SK-N-SH (cell line): ENCODE data around the gene RASAL2. TPM values are rescaled to one million over a fixed set of nuclear protein-coding genes. Genes with fewer than 3 reads are reported as not detected.

Experiments
- CTCF ChIA-PET: fragments of 300-600, 350-600 bp; formaldehyde crosslinking; extraction: SDS; loops from one replicate; lab custom pipeline; 2021; lab: Yijun Ruan, JAX
- POLR2A ChIA-PET: fragments of 350-600 bp; sonication (Branson Sonifier 250); formaldehyde crosslinking; extraction: SDS; loops from one replicate; lab custom pipeline; 2020; ENCODE audit warnings: antibody characterized with exemption, inconsistent platforms; lab: Yijun Ruan, JAX
- DNase-seq: peaks from one replicate; pipeline ENCODE4 v3.0.0; 2012
- H2AFZ ChIP-seq: fragments of 200-600 bp; sonication (generic); 2 replicates; pipeline ENCODE4 v1.8.1; 2016; ENCODE audit warnings: antibody characterized with exemption, mild to moderate bottlenecking, low read depth
- H3F3A ChIP-seq: fragments of 200-600 bp; sonication (generic); replicated peaks from 2 replicates; pipeline ENCODE3; 2016; ENCODE audit warnings: antibody characterized with exemption, mild to moderate bottlenecking; ENCODE audit not compliant: insufficient read depth
- H3K27ac ChIP-seq, 2 experiments: fragments of 200-500 bp in 1 of 2; fragments of 200-600 bp in 1 of 2; sonication (Bioruptor generic) in 1 of 2; sonication (generic), shearing (Covaris generic) in 1 of 2; 2 replicates each; pipeline versions ENCODE4 v1.5.1 to v1.6.1; 2014 to 2016; ENCODE audit warnings: low read depth in 2 of 2, inconsistent platforms in 1 of 2, low read length in 1 of 2, mild to moderate bottlenecking in 1 of 2, mixed read lengths in 1 of 2
- H3K27me3 ChIP-seq: fragments of 200-600 bp; sonication (generic), shearing (Covaris generic); 2 replicates; pipeline ENCODE4 v1.6.1; 2016; ENCODE audit warnings: mixed run types; ENCODE audit not compliant: insufficient read depth
- H3K36me3 ChIP-seq, 2 experiments: fragments of 200-500 bp in 1 of 2; fragments of 200-600 bp in 1 of 2; sonication (Bioruptor generic) in 1 of 2; sonication (generic) in 1 of 2; replicated peaks in 1 of 2; 2 replicates each; pipeline versions ENCODE3 to v1.5.1; 2014 to 2016; ENCODE audit warnings: low read length in 1 of 2, mild to moderate bottlenecking in 1 of 2; ENCODE audit not compliant: insufficient read depth in 2 of 2, control insufficient read depth in 1 of 2
- H3K4me1 ChIP-seq, 2 experiments: fragments of 200-500 bp in 1 of 2; fragments of 200-600 bp in 1 of 2; sonication (Bioruptor generic) in 1 of 2; sonication (generic), shearing (Covaris generic) in 1 of 2; 2 replicates each; pipeline versions ENCODE4 v1.5.1 to v1.6.1; 2014 to 2016; ENCODE audit warnings: low read depth in 1 of 2, low read length in 1 of 2, mixed run types in 1 of 2; ENCODE audit not compliant: insufficient read depth in 2 of 2, control insufficient read depth in 1 of 2
- H3K4me2 ChIP-seq: fragments of 200-600 bp; sonication (generic), shearing (Covaris generic); 2 replicates; pipeline ENCODE4 v1.6.1; 2017; ENCODE audit warnings: mixed run types
- H3K4me3 ChIP-seq, 2 experiments: fragments of 200-500 bp in 1 of 2; fragments of 200-600 bp in 1 of 2; sonication (Bioruptor generic) in 1 of 2; sonication (generic), shearing (Covaris generic) in 1 of 2; 2 replicates each; pipeline versions ENCODE4 v1.5.1 to v1.8.1; 2014 to 2016; ENCODE audit warnings: low read depth in 2 of 2, inconsistent platforms in 1 of 2, low read length in 1 of 2, mild to moderate bottlenecking in 1 of 2, mixed read lengths in 1 of 2, moderate library complexity in 1 of 2
- H3K79me2 ChIP-seq: fragments of 200-600 bp; sonication (generic); 2 replicates; pipeline ENCODE4 v1.8.1; 2017; ENCODE audit warnings: mild to moderate bottlenecking; ENCODE audit not compliant: insufficient read depth
- H3K9ac ChIP-seq: fragments of 200-600 bp; sonication (generic); 2 replicates; pipeline ENCODE4 v1.6.1; 2017; ENCODE audit warnings: mixed run types
- H3K9me2 ChIP-seq: fragments of 200-600 bp; sonication (generic); 2 replicates; pipeline ENCODE4 v1.6.1; 2017; ENCODE audit warnings: mixed run types
- H3K9me3 ChIP-seq: fragments of 200-600 bp; sonication (generic); 2 replicates; pipeline ENCODE4 v1.6.1; 2017; ENCODE audit warnings: mixed run types, mild to moderate bottlenecking, moderate library complexity
- H4K20me1 ChIP-seq: fragments of 200-600 bp; sonication (generic); 2 replicates; pipeline ENCODE4 v1.6.1; 2017; ENCODE audit warnings: mild to moderate bottlenecking, mixed run types; ENCODE audit not compliant: insufficient read depth
- CHD2 ChIP-seq: fragments of 150-350 bp; IDR thresholded peaks from 2 replicates; pipeline ENCODE4 v1.6.1; 2018; ENCODE audit warnings: low read length; ENCODE audit not compliant: partially characterized antibody
- CTCF ChIP-seq: fragments of 200-600 bp; sonication (generic); IDR thresholded peaks from 2 replicates; pipeline ENCODE4 v1.6.1; 2017; ENCODE audit warnings: antibody characterized with exemption, mild to moderate bottlenecking, moderate library complexity
- EZH2phosphoT487 ChIP-seq: fragments of 200-600 bp; sonication (generic); IDR thresholded peaks from 2 replicates; pipeline ENCODE4 v1.6.1; 2017; ENCODE audit warnings: low read depth, mixed run types, mild to moderate bottlenecking, antibody characterized with exemption, moderate library complexity, borderline replicate concordance
- GABPA ChIP-seq: IDR thresholded peaks from 2 replicates; pipeline ENCODE4 v1.4.0; 2012; ENCODE audit warnings: low read depth, mild to moderate bottlenecking
- GATA2 ChIP-seq: sonication (generic); formaldehyde crosslinking; IDR thresholded peaks from 2 replicates; pipeline ENCODE4 v1.5.0; 2020; ENCODE audit warnings: mild to moderate bottlenecking, missing genetic modification reagents
- IRF3 ChIP-seq: fragments of 150-350 bp; IDR thresholded peaks from 2 replicates; pipeline ENCODE4 v1.6.1; 2016; ENCODE audit warnings: mild to moderate bottlenecking, low read depth, low read length
- MEF2A ChIP-seq: IDR thresholded peaks from 2 replicates; pipeline ENCODE4 v1.4.0; 2012; ENCODE audit warnings: low read depth, borderline replicate concordance
- MXI1 ChIP-seq: IDR thresholded peaks from 2 replicates; pipeline ENCODE4 v1.6.1; 2012; ENCODE audit warnings: mild to moderate bottlenecking, low read depth, low read length, improper control_type of control experiment
- NFIC ChIP-seq: IDR thresholded peaks from 2 replicates; pipeline ENCODE4 v1.4.0; 2012; ENCODE audit warnings: borderline replicate concordance
- NRF1 ChIP-seq: IDR thresholded peaks from 2 replicates; pipeline ENCODE4 v1.6.1; 2012; ENCODE audit warnings: low read depth, mild to moderate bottlenecking, low read length
- RAD21 ChIP-seq: IDR thresholded peaks from 2 replicates; pipeline ENCODE4 v1.6.1; 2012; ENCODE audit warnings: mild to moderate bottlenecking, low read length
- RCOR1 ChIP-seq: fragments of 150-350 bp; IDR thresholded peaks from 2 replicates; pipeline ENCODE4 v1.6.1; 2017; ENCODE audit warnings: antibody characterized with exemption, low read length
- SIN3A ChIP-seq: IDR thresholded peaks from 2 replicates; pipeline ENCODE4 v1.6.1; 2012; ENCODE audit warnings: low read depth, mild to moderate bottlenecking, low read length, moderate library complexity, borderline replicate concordance
- SMC3 ChIP-seq: IDR thresholded peaks from 2 replicates; pipeline ENCODE4 v1.6.1; 2012; ENCODE audit warnings: low read depth, low read length, improper control_type of control experiment
- TAF1 ChIP-seq: IDR thresholded peaks from 2 replicates; pipeline ENCODE4 v1.6.1; 2012; ENCODE audit warnings: low read depth, mild to moderate bottlenecking, low read length, moderate library complexity, borderline replicate concordance
- TCF12 ChIP-seq: IDR thresholded peaks from 2 replicates; pipeline ENCODE4 v1.4.0; 2012
- TEAD4 ChIP-seq: IDR thresholded peaks from 2 replicates; pipeline ENCODE4 v1.4.0; 2012; ENCODE audit warnings: mild to moderate bottlenecking, borderline replicate concordance; ENCODE audit not compliant: insufficient read depth
- USF1 ChIP-seq: IDR thresholded peaks from 2 replicates; pipeline ENCODE4 v1.4.0; 2012; ENCODE audit warnings: low read depth, borderline replicate concordance
- YY1 ChIP-seq: IDR thresholded peaks from 2 replicates; pipeline ENCODE4 v1.4.0; 2012; ENCODE audit warnings: low read depth, mild to moderate bottlenecking
- ZBTB33 ChIP-seq: IDR thresholded peaks from 2 replicates; pipeline ENCODE4 v1.4.0; 2012; ENCODE audit warnings: low read depth, borderline replicate concordance
- WGBS: methylation state at CpG from one replicate; pipeline ENCODE4 v1.1.6; 2017; ENCODE audit warnings: low lambda C conversion rate; 5-methylcytosine and 5-hydroxymethylcytosine counted together
- polyA plus RNA-seq, 3 experiments: library from polyadenylated mRNA; depleted of rRNA; stranded (reverse); fragments of >200 nt; gene quantifications; 2 replicates each; pipeline ENCODE4 v1.2.3, GENCODE V29; 2012

RASAL2 gene
- polyA plus RNA-seq, 1 of the 3 experiments (the other 2 are of a cell fraction): 6.9 TPM

GRCh38 chr1:178143730-178144690 is 50.1 kb downstream of the RASAL2 start:
- Histone ChIP-seq H3K9ac (no peak overlapping the region), H3K79me2 (peaks cover 63% of the 10 kb centered on the region), H3K27ac (peak overlapping the region in 1 of 2 experiments; percentile 5; a peak in 1 of 4 replicates), H2AFZ (no peak overlapping the region), H3K4me1 (peaks cover 0 to 11% of the 10 kb centered on the region in 2 experiments; a peak in 2 of 4 replicates), H3K9me3 (no peaks in the 10 kb centered on the region), H3K4me3 (no peak overlapping the region), H3F3A (peaks cover 9% of the 10 kb centered on the region), H3K4me2 (no peak overlapping the region), H3K9me2 (no peaks in the 10 kb centered on the region), H3K27me3 (no peaks in the 10 kb centered on the region), H4K20me1 (no peaks in the 10 kb centered on the region), H3K36me3 (no peaks in the 10 kb centered on the region)
- ChIA-PET CTCF (interaction anchor here (0.9 kb wide), 1 partner anchor 155 kb away, joined by 3 read pairs; no protein-coding TSS in a partner anchor), POLR2A (no interaction called here)
- 91% methylated on average over 2 of the region's 2 CpGs for WGBS
- no peak for DNase-seq
- no peak for TF ChIP-seq MXI1
- TF ChIP-seq GABPA: no peak
- TF ChIP-seq ZBTB33: no peak
- TF ChIP-seq TCF12: no peak
- no peak for TF ChIP-seq CHD2
- TF ChIP-seq SMC3: no peak
- no peak for TF ChIP-seq NFIC
- no peak for TF ChIP-seq RCOR1
- no peak for TF ChIP-seq NRF1

- POLR2A ChIA-PET: interaction anchor here (0.6 kb wide), 1 partner anchor 579 kb away, joined by 3 read pairs; the partner anchor contains the start of gene RALGPS2
- no peaks in the 10 kb centered on the region for H4K20me1 ChIP-seq
- no peaks in the 10 kb centered on the region for H3K9me3 ChIP-seq
- WGBS: 94% methylated on average over 1 of the region's 1 CpG
- H3K27ac ChIP-seq: peak overlapping the region in 1 of 2 experiments; percentile 39; a peak in 1 of 4 replicates
- H3K4me2 ChIP-seq: no peak overlapping the region
- CTCF ChIA-PET: no interaction called here
- H3K9me2 ChIP-seq: no peaks in the 10 kb centered on the region
- peaks cover 13% of the 10 kb centered on the region for H3F3A ChIP-seq
- no peak overlapping the region for H3K9ac ChIP-seq
- no peaks in the 10 kb centered on the region for H3K27me3 ChIP-seq
- no peak for DNase-seq
- H3K4me1 ChIP-seq: peaks cover 0 to 11% of the 10 kb centered on the region in 2 experiments; a peak in 2 of 4 replicates
- no peak overlapping the region for H2AFZ ChIP-seq
- H3K36me3 ChIP-seq: no peaks in the 10 kb centered on the region
- no peak overlapping the region for H3K4me3 ChIP-seq
- peaks cover 70% of the 10 kb centered on the region for H3K79me2 ChIP-seq
- TF ChIP-seq SIN3A (no peak), GATA2 (CRISPR knock-in tag) (no peak), CTCF (no peak), TEAD4 (no peak), IRF3 (no peak), USF1 (no peak), TCF12 (no peak), MEF2A (no peak), YY1 (no peak), RAD21 (no peak), EZH2phosphoT487 (no peak), TAF1 (no peak)
Observed at GRCh38 chr1:178145605-178146004, 51.7 kb downstream of the RASAL2 start.
